Measurements from ENCODE around the gene ESRRA.

Gene ESRRA

DNA sequence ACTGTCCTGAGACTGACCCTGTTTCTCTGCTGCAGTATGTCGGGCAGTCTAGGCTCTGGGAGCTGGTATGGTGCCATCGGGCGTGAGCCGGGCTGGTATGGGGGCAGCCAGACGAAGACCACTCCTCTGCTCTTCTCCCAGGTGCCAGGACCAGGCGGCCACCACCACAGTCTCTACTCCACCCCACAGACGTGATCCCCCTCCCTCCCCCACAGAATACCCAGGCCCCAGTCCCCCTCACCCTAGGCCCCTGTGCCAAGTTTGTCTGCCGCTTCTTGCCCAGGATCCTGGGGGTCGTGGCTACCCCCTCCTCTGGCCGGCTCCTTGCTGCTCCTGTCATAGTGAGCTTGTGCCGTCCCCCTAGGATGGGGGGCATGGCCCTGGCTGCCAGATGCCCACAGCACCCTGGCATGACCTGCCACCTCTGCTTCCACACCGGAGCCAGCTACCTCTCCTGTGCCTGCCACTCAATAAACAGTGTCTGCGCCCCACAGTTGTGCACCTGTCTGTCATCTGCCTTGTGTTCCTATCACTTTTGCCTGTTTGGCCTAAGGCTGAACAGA, 16.2 kb upstream of the ESRRA start:
- H3K4me3 ChIP-seq (ENCODE audit: low read length) = no peak overlapping the region
- DNase-seq (ENCODE audit: low read depth, low spot score) = no peak

DNA sequence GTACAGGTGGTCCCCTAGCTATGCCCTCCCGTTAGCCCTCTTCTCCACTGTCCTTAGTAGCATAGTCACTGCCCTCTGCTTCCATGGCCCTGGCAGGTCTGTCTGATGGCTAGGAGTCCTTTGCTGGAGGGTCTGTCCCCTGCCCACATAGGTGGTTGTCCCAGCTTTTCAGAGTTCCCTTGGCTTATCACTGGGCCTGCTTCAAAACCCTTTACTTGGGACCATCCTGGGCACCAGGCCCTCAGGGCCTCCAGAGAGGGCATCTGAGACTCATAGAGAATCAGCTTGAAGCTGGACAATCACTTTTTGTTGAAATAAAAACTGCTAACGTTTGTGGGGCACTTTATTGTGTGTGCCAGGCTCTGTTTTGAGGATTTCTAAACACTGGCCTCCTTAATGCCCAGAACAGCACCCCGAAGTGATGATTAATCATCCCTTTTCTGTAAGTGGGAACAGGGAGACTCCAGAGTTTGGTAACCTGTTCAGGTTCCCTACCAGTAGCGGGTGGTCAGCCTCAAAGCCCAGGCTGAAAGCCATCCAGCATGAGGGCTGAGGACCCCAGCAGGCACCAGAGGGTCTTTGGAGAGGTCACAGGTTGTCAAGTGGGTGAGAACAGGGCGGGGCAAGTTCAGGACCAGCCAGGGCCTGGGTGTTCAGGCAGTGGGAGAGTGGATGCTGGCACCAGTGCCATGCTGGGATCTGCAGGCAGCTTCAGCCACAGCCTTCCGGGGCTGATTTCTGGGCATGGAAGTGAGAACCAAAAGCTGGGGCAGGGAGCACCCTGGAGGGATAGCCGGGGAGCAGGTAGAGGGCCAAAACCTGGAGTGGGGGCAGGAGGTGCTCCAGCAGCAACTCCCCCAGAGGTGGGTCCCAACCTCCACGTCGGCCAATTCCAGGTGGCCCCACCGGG, 14.7 kb upstream of the ESRRA start:
- H3K4me3 ChIP-seq (ENCODE audit: low read length) = no peak overlapping the region
- DNase-seq (ENCODE audit: low read depth, low spot score) = no peak

DNA sequence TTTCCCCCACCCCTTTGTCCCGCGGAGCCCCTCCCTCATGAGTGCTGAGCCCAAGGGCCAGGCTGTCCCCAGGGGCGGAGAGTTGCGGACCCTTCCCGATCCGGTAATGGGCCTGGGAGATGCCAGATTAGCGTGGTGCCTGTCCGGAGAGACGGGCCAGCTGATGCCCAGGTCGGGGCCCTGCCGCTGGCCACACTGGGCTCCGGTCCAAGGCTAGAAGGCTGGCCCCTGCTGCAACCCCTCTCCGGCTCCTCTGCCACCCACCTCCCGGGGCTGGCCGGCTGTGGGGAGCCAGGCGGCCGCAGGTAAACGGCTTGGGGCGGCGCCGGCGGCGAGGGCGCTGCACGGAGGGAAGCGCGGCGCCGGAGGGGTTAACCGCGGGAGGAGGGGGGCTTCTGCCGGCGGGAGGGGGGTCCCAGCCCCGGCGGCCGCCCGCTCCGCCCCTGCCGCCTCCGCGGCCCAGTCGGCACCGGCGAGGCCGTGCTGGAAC, 14.0 kb upstream of the ESRRA start, which contains the start of gene KCNK4:
KCNK4 (plus strand) TSS at position 41 of the 490 bp plus-strand sequence. CDS start 1,717 bp downstream, outside the sequence.
- DNase-seq (ENCODE audit: low read depth, low spot score) = no peak
- H3K4me3 ChIP-seq (ENCODE audit: low read length) = no peak within 1 kb of the TSS

DNA sequence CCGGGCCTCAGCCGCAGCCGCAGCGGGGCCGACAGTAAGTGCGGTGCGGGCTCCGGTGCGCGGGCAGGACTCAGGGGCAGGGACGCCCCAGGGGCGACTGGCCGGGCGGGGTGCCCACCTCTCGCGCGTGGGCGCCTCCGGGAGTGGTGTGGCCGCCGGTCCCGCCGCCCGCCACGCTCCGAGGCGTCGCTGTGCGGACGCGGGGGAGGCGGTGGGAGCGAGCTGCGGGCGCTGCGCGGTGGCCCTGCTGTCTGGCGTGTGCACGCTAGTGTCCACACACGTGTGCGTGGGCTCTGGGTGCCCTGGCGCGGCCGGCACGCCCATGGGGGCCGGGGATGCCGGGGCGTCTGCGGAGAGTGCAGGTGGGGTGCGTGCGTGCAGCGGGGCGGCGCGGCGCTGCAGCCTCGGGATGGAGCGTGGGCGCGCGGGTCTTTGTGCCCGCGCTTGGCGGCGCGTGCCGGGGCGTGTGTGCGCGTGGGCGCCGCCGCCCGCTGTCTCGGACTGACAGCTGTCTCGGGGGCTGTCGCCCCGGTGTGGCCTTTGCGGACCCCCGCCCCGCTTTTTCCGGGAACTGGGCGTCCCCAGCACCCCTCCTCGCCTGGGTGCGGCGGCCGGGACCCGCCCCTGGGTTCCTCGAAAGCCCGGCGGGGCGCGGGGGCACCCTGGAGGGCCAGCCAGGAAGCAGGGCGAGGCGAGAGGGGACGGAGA, 13.4 kb upstream of the ESRRA start:
- H3K4me3 ChIP-seq (ENCODE audit: low read length) = no peak overlapping the region
- DNase-seq (ENCODE audit: low read depth, low spot score) = no peak

DNA sequence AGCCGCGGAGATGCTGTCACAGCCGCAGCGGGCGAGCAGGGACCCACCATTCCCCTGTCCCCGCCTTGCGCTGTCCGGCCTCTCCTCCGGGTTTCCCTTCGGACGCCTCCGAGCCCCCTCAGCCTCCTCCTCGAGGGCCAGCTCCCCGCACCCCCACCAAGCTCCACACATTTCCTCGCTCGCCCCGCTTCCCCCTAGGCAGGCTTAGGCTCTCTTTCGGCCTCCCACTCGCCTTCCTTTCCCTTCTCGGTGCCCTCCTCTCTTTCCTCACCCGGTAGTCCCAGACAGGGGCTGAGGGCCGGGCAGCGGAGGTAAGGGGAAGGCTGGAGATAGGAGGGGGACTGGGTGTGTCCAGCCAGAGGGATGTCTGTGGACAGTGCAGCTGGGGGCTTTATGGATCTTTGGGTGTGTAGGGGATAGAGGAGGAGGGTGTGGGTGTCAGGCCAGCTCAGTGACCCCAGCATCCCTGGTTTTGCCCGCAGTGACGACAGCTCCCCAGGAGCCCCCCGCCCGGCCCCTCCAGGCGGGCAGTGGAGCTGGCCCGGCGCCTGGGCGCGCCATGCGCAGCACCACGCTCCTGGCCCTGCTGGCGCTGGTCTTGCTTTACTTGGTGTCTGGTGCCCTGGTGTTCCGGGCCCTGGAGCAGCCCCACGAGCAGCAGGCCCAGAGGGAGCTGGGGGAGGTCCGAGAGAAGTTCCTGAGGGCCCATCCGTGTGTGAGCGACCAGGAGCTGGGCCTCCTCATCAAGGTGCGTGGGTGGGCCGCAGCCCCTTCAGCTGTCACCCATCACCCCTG, 12.7 kb upstream of the ESRRA start:
- no peak for DNase-seq (ENCODE audit: low read depth, low spot score)
- no peak overlapping the region for H3K4me3 ChIP-seq (ENCODE audit: low read length)

DNA sequence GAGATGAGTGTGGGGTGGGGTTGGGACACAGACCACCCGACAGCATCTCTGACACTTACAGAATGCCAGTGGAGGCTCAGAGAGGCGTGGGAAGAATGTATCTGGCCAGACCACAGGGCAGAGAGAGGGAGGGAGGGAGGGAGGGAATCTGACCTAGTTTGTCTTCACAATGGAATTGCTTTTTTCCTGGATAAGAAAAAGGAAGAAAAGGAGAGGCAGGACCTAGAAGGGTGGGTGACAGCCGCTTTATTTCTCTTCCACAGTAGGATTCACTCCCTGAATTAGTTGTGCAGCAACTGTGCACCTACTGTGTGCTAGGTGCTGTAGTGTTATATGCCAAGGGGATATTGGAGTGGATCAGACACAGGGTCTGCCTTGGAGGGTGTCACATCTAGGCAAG, 10.6 kb upstream of the ESRRA start:
- no peak for DNase-seq (ENCODE audit: low read depth, low spot score)
- H3K4me3 ChIP-seq (ENCODE audit: low read length) = no peak overlapping the region

DNA sequence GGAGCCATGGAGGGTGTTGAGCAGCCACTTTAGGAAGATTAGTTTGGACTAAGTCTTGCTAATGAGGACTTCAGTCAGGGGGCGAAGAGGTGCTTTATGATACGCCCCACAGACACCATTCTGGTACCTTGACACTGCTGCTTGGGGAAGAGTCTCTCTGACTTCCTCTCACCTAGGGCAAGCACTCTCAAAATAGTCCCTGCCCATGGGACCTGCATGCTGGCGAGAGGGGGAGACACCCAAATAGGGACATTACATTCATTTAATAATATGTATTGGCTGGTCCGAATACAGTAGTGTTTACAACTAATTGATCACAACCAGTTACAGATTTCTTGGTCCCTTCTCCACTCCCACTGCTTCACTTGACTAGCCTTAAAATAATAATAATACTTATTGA, 9.6 kb upstream of the ESRRA start:
- no peak for DNase-seq (ENCODE audit: low read depth, low spot score)
- H3K4me3 ChIP-seq (ENCODE audit: low read length) = no peak overlapping the region

DNA sequence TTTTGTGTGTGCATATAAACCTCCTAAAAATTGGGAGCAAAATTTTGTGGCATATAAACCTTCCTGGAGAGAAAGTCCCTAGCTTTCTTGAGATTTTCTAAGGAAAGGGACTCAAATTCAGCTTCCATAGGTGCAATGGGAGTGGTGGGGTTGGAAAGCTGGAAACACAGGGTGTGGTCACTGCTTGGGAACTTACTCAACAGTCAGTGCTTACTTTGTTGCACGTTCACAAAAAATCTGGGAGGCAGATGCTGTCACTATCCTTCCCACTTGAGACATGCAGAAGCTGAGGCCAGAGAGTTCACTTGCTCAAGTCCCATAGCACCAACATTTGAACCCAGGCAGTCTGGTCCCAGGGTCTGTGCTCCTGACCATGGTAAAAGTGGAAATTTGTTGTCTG, 9.1 kb upstream of the ESRRA start:
- DNase-seq (ENCODE audit: low read depth, low spot score) = no peak

DNA sequence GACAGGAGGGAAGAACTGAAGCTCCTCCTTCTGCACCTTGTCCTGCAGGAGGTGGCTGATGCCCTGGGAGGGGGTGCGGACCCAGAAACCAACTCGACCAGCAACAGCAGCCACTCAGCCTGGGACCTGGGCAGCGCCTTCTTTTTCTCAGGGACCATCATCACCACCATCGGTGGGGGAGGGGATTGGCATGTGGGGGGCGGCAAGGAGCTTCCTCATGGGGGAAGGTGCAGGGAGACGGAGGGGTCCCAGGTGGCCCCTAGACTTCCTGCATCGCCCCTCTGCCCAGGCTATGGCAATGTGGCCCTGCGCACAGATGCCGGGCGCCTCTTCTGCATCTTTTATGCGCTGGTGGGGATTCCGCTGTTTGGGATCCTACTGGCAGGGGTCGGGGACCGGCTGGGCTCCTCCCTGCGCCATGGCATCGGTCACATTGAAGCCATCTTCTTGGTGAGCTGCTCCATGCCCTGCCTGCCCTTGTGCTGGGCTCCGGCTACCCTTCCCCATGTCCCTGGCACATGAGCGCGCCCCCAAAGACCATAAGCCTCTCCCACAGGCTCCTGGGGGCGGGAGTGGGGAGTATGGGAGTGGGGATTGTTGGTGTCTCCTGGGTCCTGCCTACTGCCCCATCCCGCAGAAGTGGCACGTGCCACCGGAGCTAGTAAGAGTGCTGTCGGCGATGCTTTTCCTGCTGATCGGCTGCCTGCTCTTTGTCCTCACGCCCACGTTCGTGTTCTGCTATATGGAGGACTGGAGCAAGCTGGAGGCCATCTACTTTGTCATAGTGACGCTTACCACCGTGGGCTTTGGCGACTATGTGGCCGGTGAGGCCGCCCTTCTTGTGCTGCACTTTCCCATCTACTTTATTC, 8.3 kb upstream of the ESRRA start:
- no peak for DNase-seq (ENCODE audit: low read depth, low spot score)
- no peak overlapping the region for H3K4me3 ChIP-seq (ENCODE audit: low read length)

More for the DNA sequence above, 9.1 kb upstream of the ESRRA start:
- H3K4me3 ChIP-seq (ENCODE audit: low read length) = no peak overlapping the region

DNA sequence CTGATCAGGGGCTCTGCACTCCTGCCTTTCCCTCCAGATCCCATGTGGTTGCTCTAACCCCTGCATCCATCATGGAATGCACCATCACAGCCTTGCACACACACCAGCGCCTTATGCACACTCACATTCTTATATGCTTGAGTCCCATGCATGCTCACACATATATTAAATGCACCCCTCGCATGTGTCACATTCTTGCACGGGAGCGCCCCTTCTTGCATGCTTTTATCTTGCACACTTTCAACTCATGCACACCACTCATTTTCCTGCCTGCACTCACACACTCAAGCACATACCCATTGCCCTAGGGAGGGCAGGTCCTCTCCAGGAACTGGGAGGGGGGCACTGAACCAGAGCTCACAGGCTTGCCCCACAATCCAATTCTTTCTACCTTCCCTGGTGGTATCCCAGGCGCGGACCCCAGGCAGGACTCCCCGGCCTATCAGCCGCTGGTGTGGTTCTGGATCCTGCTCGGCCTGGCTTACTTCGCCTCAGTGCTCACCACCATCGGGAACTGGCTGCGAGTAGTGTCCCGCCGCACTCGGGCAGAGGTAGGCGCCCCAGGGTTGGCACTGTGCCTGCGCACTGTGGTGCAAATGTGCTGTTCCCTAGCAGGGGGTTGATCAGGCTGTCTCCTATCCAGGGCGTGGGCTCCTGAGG, 7.5 kb upstream of the ESRRA start:
- DNase-seq (ENCODE audit: low read depth, low spot score) = no peak
- no peak overlapping the region for H3K4me3 ChIP-seq (ENCODE audit: low read length)

DNA sequence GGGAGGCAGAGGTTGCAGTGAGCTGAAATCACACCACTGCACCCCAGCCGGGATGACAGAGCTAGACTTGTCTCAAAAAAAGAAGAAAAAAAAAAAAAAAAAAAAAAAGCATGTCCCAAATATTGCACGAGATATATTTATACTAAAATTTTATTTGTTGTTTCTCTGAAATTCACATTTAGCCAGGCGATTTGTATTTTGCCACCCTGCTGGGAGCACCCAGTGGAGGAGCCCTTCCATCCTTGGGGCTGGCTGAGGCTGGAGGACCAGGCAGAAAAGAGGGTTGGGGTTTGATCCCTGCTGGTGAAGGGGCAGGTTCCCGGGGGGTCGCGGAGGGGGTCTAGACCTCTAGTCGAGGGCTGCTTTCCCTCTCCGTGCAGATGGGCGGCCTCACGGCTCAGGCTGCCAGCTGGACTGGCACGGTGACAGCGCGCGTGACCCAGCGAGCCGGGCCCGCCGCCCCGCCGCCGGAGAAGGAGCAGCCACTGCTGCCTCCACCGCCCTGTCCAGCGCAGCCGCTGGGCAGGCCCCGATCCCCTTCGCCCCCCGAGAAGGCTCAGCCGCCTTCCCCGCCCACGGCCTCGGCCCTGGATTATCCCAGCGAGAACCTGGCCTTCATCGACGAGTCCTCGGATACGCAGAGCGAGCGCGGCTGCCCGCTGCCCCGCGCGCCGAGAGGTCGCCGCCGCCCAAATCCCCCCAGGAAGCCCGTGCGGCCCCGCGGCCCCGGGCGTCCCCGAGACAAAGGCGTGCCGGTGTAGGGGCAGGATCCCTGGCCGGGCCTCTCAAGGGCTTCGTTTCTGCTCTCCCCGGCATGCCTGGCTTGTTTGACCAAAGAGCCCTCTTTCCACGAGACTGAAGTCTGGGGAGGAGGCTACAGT, 6.1 kb upstream of the ESRRA start:
- no peak overlapping the region for H3K4me3 ChIP-seq (ENCODE audit: low read length)
- DNase-seq (ENCODE audit: low read depth, low spot score) = no peak

DNA sequence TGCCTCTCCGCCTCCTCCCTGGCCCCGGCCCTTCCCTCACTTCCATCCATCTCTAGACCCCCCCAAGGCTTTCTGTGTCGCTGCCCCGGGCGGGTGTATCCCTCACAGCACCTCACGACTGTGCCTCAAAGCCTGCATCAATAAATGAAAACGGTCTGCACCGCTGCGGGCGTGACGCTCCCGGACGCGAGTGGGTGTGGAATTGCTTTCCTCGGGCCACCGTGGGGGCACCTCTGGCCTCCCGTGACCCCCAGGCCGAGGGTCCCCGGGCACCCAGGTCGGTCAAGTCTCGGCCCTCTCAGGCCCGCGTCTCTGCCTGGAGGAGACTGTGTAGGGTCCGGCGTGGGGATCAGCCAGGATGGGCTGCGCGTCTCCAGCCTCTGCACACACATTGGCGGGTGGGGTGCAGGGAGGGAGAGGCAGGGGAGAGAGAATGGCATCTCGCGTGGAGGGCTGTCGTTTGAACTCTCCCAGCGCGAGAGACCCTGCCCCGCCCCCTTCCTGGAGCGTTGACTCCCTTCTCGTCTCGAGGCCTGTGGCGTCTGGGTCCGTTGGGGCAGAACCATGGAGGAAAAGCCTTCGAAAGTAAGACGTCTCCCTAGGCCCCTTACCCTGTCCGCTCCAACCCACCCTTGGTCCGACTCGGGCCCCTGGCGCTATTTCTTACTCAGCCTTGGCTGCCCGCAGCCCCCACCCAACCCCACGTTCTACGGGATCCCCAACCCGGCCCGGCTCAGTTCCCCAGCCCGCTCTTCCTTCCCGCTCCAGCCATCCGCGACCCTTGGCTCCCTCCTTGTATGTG, 5.3 kb upstream of the ESRRA start, which contains the start of gene CATSPERZ:
CATSPERZ (plus strand) TSS at position 512 of the 802 bp plus-strand sequence; CDS start at position 565, 53 bp downstream.
- no peak for DNase-seq (ENCODE audit: low read depth, low spot score)
- no peak within 1 kb of the TSS for H3K4me3 ChIP-seq (ENCODE audit: low read length)

DNA sequence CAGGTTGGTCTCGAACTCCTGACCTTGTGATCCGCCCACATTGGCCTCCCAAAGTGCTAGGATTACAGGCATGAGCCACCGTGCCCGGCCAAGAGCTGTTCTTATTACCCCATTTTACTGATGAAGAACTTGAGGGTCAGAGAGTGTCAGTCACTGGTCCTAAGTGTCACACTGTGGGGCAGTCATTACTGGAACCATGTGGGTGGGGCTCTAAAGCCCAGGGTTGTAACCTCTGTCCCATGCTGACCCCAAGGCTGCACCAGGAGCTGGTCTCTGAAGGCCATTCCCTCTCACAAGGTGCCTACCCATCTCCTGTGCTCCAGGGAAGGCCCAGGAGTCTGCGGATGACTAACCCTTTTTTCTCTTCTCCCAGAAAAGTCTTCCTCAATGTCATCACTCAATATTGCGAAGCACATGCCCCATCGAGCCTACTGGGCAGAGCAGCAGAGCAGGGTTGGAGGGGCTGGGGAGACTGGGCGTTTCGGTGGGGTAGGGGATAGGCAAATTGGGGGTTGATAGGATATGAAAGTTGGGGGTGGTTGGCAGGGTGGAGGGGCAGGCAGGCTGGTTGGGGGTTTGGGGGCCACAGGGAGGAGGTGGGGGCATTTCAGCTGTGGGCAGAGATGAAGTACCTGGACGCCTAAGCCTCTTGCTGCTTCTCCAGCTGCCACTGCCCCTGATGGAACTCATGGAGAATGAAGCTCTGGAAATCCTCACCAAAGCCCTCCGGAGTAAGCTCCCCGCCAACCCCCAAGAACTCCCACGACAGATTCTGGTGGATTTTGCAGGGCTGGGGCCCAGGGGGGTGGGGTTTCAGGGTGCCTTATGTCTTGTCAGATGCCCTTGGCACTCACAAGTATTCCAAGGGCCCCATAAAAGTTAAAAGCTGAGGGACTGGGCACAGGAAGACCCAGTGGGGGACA, 2.0 kb upstream of the ESRRA start:
- no peak for DNase-seq (ENCODE audit: low read depth, low spot score)
- no peak overlapping the region for H3K4me3 ChIP-seq (ENCODE audit: low read length)

DNA sequence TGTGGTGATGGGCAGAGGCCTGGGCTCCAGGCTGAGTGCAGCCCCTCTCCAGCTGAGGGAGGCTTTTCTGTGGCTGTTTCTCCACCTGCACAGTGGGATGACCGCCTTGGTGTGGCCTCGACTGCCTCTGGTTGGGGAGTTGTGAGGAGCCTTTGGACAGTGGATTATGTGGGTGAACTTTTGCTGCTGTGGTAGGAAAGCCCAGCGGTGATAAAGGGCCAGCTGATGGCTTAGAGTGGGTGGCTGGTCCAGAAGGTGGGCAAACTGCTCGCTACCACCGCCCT, 1.4 kb upstream of the ESRRA start:
- H3K4me3 ChIP-seq (ENCODE audit: low read length) = peak overlapping the region; percentile 87

More for the DNA sequence above, 1.4 kb upstream of the ESRRA start:
- DNase-seq (ENCODE audit: low read depth, low spot score) = no peak

Data from Jurkat, Clone E6-1 (cell line).